HepG2 (cell line): ENCODE data around the gene REPS2. TPM values are rescaled to one million over a fixed set of nuclear protein-coding genes. Genes with fewer than 3 reads are reported as not detected.

Experiments used
- ATAC-seq: fragments of 200-7000 bp; cut with Tn5 transposase; 3 replicates; pipeline ENCODE4 v1.9.1; 2020; ENCODE audit warnings: mild to moderate bottlenecking, moderate library complexity
- BruUV-seq: library from RNA; stranded (reverse); fragments of 400-500 nt; replicated peaks from 2 replicates; lab custom pipeline; 2021; lab: Mats Ljungman, UMichigan
- CTCF ChIA-PET: fragments of 300-600 bp; formaldehyde crosslinking; extraction: SDS; loops from one replicate; lab custom pipeline; 2021; ENCODE audit warnings: low total read pairs, inconsistent platforms, low intra/inter-chr PET ratio; lab: Yijun Ruan, JAX
- POLR2A ChIA-PET: fragments of 350-600 bp; sonication (Branson Sonifier 250); formaldehyde crosslinking; loops from one replicate; lab custom pipeline; 2020; ENCODE audit warnings: antibody characterized with exemption, inconsistent platforms; lab: Yijun Ruan, JAX
- DNase-seq: peaks from one replicate; pipeline ENCODE4 v3.0.0-alpha.2; 2015; ENCODE audit warnings: low spot score
- FAIRE-seq: peaks from 3 replicates; lab custom pipeline; 2011; peaks lifted over from hg19 to GRCh38; lab: Jason Lieb, UNC
- H2AFZ ChIP-seq: one replicate; pipeline ENCODE4 v1.6.1; 2011; ENCODE audit warnings: low read length, inconsistent platforms
- H3K27ac ChIP-seq: fragments of 300-600 bp; 3 replicates; pipeline ENCODE4 v1.8.0; 2011; ENCODE audit warnings: mixed run types, mild to moderate bottlenecking, mixed read lengths, low read length, inconsistent platforms; ENCODE audit not compliant: insufficient read depth; ENCODE audit errors: extremely low read length
- H3K27me3 ChIP-seq, 2 experiments: fragments of 200-600 bp in 1 of 2; 2 replicates in 1 of 2; 3 replicates in 1 of 2; pipeline versions ENCODE4 v1.6.0 to v1.8.0; 2011; ENCODE audit warnings: low read length in 2 of 2, mild to moderate bottlenecking in 2 of 2, moderate library complexity in 2 of 2, inconsistent platforms in 1 of 2; ENCODE audit not compliant: insufficient read depth in 2 of 2, control insufficient read depth in 1 of 2
- H3K36me3 ChIP-seq, 2 experiments: fragments of 200-600 bp in 1 of 2; replicated peaks in 1 of 2; 2 replicates in 1 of 2; 3 replicates in 1 of 2; pipeline versions ENCODE4 v1.5.1 to v1.8.0; 2011; ENCODE audit warnings: low read length in 2 of 2, inconsistent platforms in 1 of 2; ENCODE audit not compliant: insufficient read depth in 2 of 2, control insufficient read depth in 1 of 2
- H3K4me1 ChIP-seq: 2 replicates; pipeline ENCODE4 v1.5.1; 2012; ENCODE audit warnings: low read length, inconsistent platforms; ENCODE audit not compliant: insufficient read depth
- H3K4me2 ChIP-seq: 2 replicates; pipeline ENCODE4 v1.6.0; 2011; ENCODE audit warnings: low read depth, low read length, inconsistent platforms
- H3K4me3 ChIP-seq, 3 experiments: fragments of 200-600 bp in 1 of 3; sonication (generic), shearing (Covaris generic) in 1 of 3; replicated peaks in 1 of 3; 2 replicates each; pipeline ENCODE4 v1.5.1; 2011 to 2016; ENCODE audit warnings: low read length in 3 of 3, inconsistent platforms in 2 of 3, low read depth in 2 of 3, mild to moderate bottlenecking in 2 of 3, control low read depth in 1 of 3, mixed read lengths in 1 of 3; ENCODE audit not compliant: insufficient read depth in 1 of 3
- H3K79me2 ChIP-seq: one replicate; pipeline ENCODE4 v1.6.1; 2011; ENCODE audit warnings: low read length, inconsistent platforms; ENCODE audit not compliant: insufficient read depth
- H3K9ac ChIP-seq: 2 replicates; pipeline ENCODE4 v1.6.0; 2011; ENCODE audit warnings: mild to moderate bottlenecking, low read depth, low read length, inconsistent platforms; ENCODE audit not compliant: insufficient read depth
- H3K9me3 ChIP-seq: 2 replicates; pipeline ENCODE4 v1.5.1; 2012; ENCODE audit warnings: mild to moderate bottlenecking, low read length
- H4K20me1 ChIP-seq: 2 replicates; pipeline ENCODE4 v1.6.0; 2011; ENCODE audit warnings: inconsistent platforms, mild to moderate bottlenecking, low read length, moderate library complexity; ENCODE audit not compliant: insufficient read depth
- DNMT1 ChIP-seq: sonication (generic); formaldehyde crosslinking; IDR thresholded peaks from 2 replicates; pipeline ENCODE4 v1.5.1; 2020; ENCODE audit warnings: mild to moderate bottlenecking, missing genetic modification reagents
- KMT2A ChIP-seq: sonication (generic); formaldehyde crosslinking; IDR thresholded peaks from 2 replicates; pipeline ENCODE4 v1.4.0; 2020; ENCODE audit warnings: missing genetic modification reagents
- MIER2 ChIP-seq: IDR thresholded peaks from 2 replicates; pipeline ENCODE4 v1.6.1; 2016; ENCODE audit warnings: missing biosample characterization, missing genetic modification reagents
- ZNF160 ChIP-seq: sonication (generic); formaldehyde crosslinking; IDR thresholded peaks from 2 replicates; pipeline ENCODE4 v1.8.0; 2022; ENCODE audit warnings: mild to moderate bottlenecking, inconsistent platforms, missing genetic modification reagents
- ZXDC ChIP-seq: sonication (generic); formaldehyde crosslinking; IDR thresholded peaks from 2 replicates; pipeline ENCODE4 v1.5.0; 2020; ENCODE audit warnings: mild to moderate bottlenecking, missing genetic modification reagents
- WGBS: methylation state at CpG from one replicate; pipeline ENCODE4 v1.1.6; 2017; ENCODE audit warnings: low lambda C conversion rate; 5-methylcytosine and 5-hydroxymethylcytosine counted together
- in situ Hi-C: cut with HindIII; loops from 2 replicates; pipeline ENCODE4 v1.10.0; 2017; ENCODE audit warnings: low pct_unique_long_range_greater_than_20kb; ENCODE audit not compliant: extremely low pct_ligation_motif_present
- intact Hi-C: fragments of 100-400 bp; cut with micrococcal nuclease; formaldehyde crosslinking; loops from one replicate; pipeline ENCODE4 v1.10.0; 2022; ENCODE audit not compliant: unreplicated experiment
- polyA plus RNA-seq, 8 experiments: library from polyadenylated mRNA; depleted of rRNA in 3 of 8; stranded (reverse) in 7 of 8; unstranded in 1 of 8; fragments of >200 nt; fragmentation: Illumina TruSeq in 4 of 8; extraction: Trizol in 4 of 8; gene quantifications; 2 replicates each; pipeline versions ENCODE4 v1.2.1 to v1.2.3, GENCODE V29; 2011 to 2016; ENCODE audit warnings: low read depth in 4 of 8, missing spikeins in 1 of 8, mixed read lengths in 1 of 8; ENCODE audit not compliant: insufficient read depth in 1 of 8
- total RNA-seq, 5 experiments: library from RNA; depleted of rRNA; stranded (reverse); fragments of >200 nt; fragmentation: Illumina TruSeq; extraction: Trizol; gene quantifications; 2 replicates each; pipeline ENCODE4 v1.2.3, GENCODE V29; 2016; ENCODE audit warnings: low read depth in 1 of 5

REPS2 gene
- total and polyA plus RNA-seq, 2 of the 13 experiments (the other 11 are each of a cell fraction or from before 2014, with no cell fraction given), result 0.05 to 0.58 TPM

DNA sequence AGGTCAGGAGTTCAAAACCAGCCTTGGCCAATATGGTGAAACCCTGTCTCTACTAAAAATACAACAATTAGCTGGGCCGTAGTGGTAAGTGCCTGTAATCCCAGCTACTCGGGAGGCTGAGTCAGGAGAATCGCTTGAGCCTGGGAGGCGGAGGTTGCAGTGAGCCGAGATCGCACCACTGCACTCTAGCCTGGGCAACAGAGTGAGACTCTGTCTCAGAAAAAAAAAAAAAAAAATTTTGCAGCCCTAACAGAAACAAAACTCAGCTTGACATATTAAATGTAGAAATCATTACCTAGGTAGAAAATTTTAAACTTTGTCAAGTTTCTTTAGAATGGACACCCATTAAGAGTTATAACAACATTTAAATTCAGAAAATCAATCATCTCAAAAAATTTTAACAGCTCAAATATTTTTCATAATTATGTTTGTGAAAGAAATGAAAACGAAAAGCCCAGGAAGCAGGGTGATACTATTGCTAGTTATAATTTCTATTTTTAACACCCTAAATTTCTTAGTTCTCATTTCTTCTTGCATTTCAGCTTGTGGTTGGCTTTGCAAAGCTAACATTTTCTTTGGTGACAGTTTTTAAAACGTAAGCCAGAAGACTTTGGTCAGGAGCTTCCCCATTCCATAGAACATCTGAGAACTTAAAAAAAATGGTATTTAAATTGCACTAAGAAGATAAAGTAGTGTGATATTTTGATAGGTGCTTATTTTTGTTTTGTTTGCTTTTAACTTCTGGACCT, 43.0 kb upstream of the REPS2 start:
- Histone ChIP-seq H4K20me1 (no peaks in the 10 kb centered on the region), H3K9ac (no peak overlapping the region), H2AFZ (no peak overlapping the region), H3K27me3 (no peaks in the 10 kb centered on the region), H3K79me2 (no peaks in the 10 kb centered on the region), H3K4me1 (no peaks in the 10 kb centered on the region), H3K4me2 (no peak overlapping the region), H3K36me3 (no peaks in the 10 kb centered on the region), H3K4me3 (no peak overlapping the region), H3K27ac (no peak overlapping the region), H3K9me3 (no peaks in the 10 kb centered on the region)
- intact Hi-C loops, result no loop called here
- ChIA-PET CTCF (no interaction called here), POLR2A (no interaction called here)
- ATAC-seq (no peak), DNase-seq (no peak), FAIRE-seq (no peak)
- no peak for TF ChIP-seq MIER2 (CRISPR knock-in tag)
- TF ChIP-seq ZXDC, result no peak
- no TSS peak for BruUV-seq
- in situ Hi-C loops, result no loop called here
- WGBS, result 47% methylated on average over 8 of the region's 8 CpGs

DNA sequence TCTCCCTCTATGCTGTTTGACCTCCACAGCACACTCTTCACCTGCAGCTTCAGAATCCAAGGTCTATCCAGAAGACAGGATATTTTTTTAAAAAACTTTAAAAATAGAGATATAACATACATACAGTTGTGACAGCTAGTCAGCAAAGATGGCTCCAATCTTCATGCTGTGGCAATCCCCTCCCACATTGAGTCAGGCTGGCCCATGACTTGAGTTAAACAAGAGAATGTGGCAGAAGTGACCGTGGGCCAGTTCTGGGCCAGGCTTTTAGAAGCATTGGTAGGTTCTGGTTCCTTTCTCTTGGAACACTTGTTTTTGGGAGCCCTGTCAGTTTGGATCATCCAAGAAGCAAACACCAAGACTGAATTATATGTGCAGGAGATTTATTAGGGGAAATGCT, 36.1 kb upstream of the REPS2 start:
- no peak for ATAC-seq
- in situ Hi-C loops, result no loop called here
- Histone ChIP-seq H4K20me1 (no peaks in the 10 kb centered on the region), H2AFZ (no peak overlapping the region), H3K4me3 (no peak overlapping the region), H3K36me3 (no peaks in the 10 kb centered on the region), H3K4me1 (no peaks in the 10 kb centered on the region), H3K4me2 (no peak overlapping the region), H3K9me3 (no peaks in the 10 kb centered on the region), H3K27me3 (no peaks in the 10 kb centered on the region), H3K79me2 (no peaks in the 10 kb centered on the region), H3K9ac (no peak overlapping the region), H3K27ac (no peak overlapping the region)
- no CpG with 5 or more reads among the region's 1 CpG for WGBS
- no peak for FAIRE-seq
- intact Hi-C loops, result no loop called here
- no TSS peak for BruUV-seq
- ChIA-PET POLR2A (no interaction called here), CTCF (no interaction called here)
- TF ChIP-seq ZNF160 (CRISPR knock-in tag) (no peak), DNMT1 (CRISPR knock-in tag) (no peak), KMT2A (CRISPR knock-in tag) (no peak)
- no peak for DNase-seq
